Mucosa of rectum (tissue), 2 donors: Measurements from ENCODE around the gene EIF4G3.

ENCODE experiments used
- H3K27ac ChIP-seq, 2 donors: one replicate each; pipeline ENCODE4 v1.7.0; 2013; ENCODE audit warnings: inconsistent platforms in 2 of 2, low read depth in 2 of 2, low read length in 2 of 2
- H3K27me3 ChIP-seq, 2 donors: one replicate each; pipeline ENCODE4 v1.7.0; 2013; ENCODE audit warnings: low read length in 2 of 2; ENCODE audit not compliant: control insufficient read depth in 2 of 2, insufficient read depth in 2 of 2
- H3K36me3 ChIP-seq, 2 donors: one replicate each; pipeline ENCODE4 v1.7.0; 2013; ENCODE audit warnings: low read length in 2 of 2; ENCODE audit not compliant: control insufficient read depth in 2 of 2, insufficient read depth in 2 of 2
- H3K4me1 ChIP-seq, 2 donors: one replicate each; pipeline ENCODE4 v1.7.0; 2013; ENCODE audit warnings: low read length in 2 of 2, mild to moderate bottlenecking in 1 of 2; ENCODE audit not compliant: control insufficient read depth in 2 of 2, insufficient read depth in 2 of 2
- H3K4me3 ChIP-seq, 2 donors: one replicate each; pipeline ENCODE4 v1.7.0; 2013; ENCODE audit warnings: low read length in 2 of 2
- H3K9ac ChIP-seq, 2 donors: one replicate each; pipeline ENCODE4 v1.7.0; 2013; ENCODE audit warnings: low read length in 2 of 2, low read depth in 1 of 2, mild to moderate bottlenecking in 1 of 2
- H3K9me3 ChIP-seq, 2 donors: one replicate each; pipeline ENCODE4 v1.7.0; 2013; ENCODE audit warnings: low read length in 2 of 2; ENCODE audit not compliant: control insufficient read depth in 2 of 2
- donor health status: healthy.
- donor health status: Normal muscosa, but diverticular disease.

The EIF4G3 gene

GRCh38 chr1:21042929-21043605, 133.6 kb downstream of the EIF4G3 start:
- no peaks in the 10 kb centered on the region for H3K9me3 ChIP-seq
- H3K27me3 ChIP-seq, result no peaks in the 10 kb centered on the region
- H3K27ac ChIP-seq, result no peak overlapping the region
- no peaks in the 10 kb centered on the region for H3K4me1 ChIP-seq
- peaks cover 0 to 6% of the 10 kb centered on the region in 2 donors for H3K36me3 ChIP-seq
- no peak overlapping the region for H3K9ac ChIP-seq
- no peak overlapping the region for H3K4me3 ChIP-seq

- no peaks in the 10 kb centered on the region for H3K27me3 ChIP-seq
- no peak overlapping the region for H3K27ac ChIP-seq
- H3K36me3 ChIP-seq, result peaks cover 0 to 4% of the 10 kb centered on the region in 2 donors
- H3K4me3 ChIP-seq, result no peak overlapping the region
- no peak overlapping the region for H3K9ac ChIP-seq
- no peaks in the 10 kb centered on the region for H3K9me3 ChIP-seq
- no peaks in the 10 kb centered on the region for H3K4me1 ChIP-seq
Measured at GRCh38 chr1:21041541-21041940, 135.2 kb downstream of the EIF4G3 start.

- H3K9ac ChIP-seq, result no peak overlapping the region
- no peak overlapping the region for H3K4me3 ChIP-seq
- no peaks in the 10 kb centered on the region for H3K36me3 ChIP-seq
- H3K4me1 ChIP-seq, result no peaks in the 10 kb centered on the region
- H3K9me3 ChIP-seq, result peaks cover 0 to 3% of the 10 kb centered on the region in 2 donors
- H3K27ac ChIP-seq, result no peak overlapping the region
- H3K27me3 ChIP-seq, result no peaks in the 10 kb centered on the region
Measured at GRCh38 chr1:21037091-21037490, 139.6 kb downstream of the EIF4G3 start.

- no peak overlapping the region for H3K27ac ChIP-seq
- peaks cover 0 to 3% of the 10 kb centered on the region in 2 donors for H3K9me3 ChIP-seq
- H3K36me3 ChIP-seq, result no peaks in the 10 kb centered on the region
- H3K9ac ChIP-seq, result no peak overlapping the region
- H3K27me3 ChIP-seq, result no peaks in the 10 kb centered on the region
- H3K4me3 ChIP-seq, result no peak overlapping the region
- no peaks in the 10 kb centered on the region for H3K4me1 ChIP-seq
Measured at GRCh38 chr1:21035794-21036193, 140.9 kb downstream of the EIF4G3 start.

GRCh38 chr1:21034725-21035628, 141.7 kb downstream of the EIF4G3 start:
- Histone ChIP-seq H3K36me3 (no peaks in the 10 kb centered on the region), H3K9me3 (peaks cover 0 to 3% of the 10 kb centered on the region in 2 donors), H3K27ac (no peak overlapping the region), H3K9ac (no peak overlapping the region), H3K4me3 (no peak overlapping the region), H3K27me3 (no peaks in the 10 kb centered on the region), H3K4me1 (no peaks in the 10 kb centered on the region)

GRCh38 chr1:21032741-21033140, 144.0 kb downstream of the EIF4G3 start:
- Histone ChIP-seq H3K9ac (no peak overlapping the region), H3K36me3 (no peaks in the 10 kb centered on the region), H3K27ac (no peak overlapping the region), H3K4me3 (no peak overlapping the region), H3K4me1 (peaks cover 3 to 8% of the 10 kb centered on the region in 2 donors), H3K27me3 (no peaks in the 10 kb centered on the region), H3K9me3 (peaks cover 0 to 3% of the 10 kb centered on the region in 2 donors)

- no peaks in the 10 kb centered on the region for H3K36me3 ChIP-seq
- H3K9ac ChIP-seq, result no peak overlapping the region
- H3K4me3 ChIP-seq, result no peak overlapping the region
- no peaks in the 10 kb centered on the region for H3K9me3 ChIP-seq
- H3K4me1 ChIP-seq, result peaks cover 3 to 13% of the 10 kb centered on the region in 2 donors
- H3K27ac ChIP-seq, result no peak overlapping the region
- no peaks in the 10 kb centered on the region for H3K27me3 ChIP-seq
Measured at GRCh38 chr1:21030181-21030580, 146.5 kb downstream of the EIF4G3 start.

GRCh38 chr1:21028520-21029145, 148.1 kb downstream of the EIF4G3 start:
- H3K4me3 ChIP-seq, result no peak overlapping the region
- H3K36me3 ChIP-seq, result no peaks in the 10 kb centered on the region
- H3K27me3 ChIP-seq, result no peaks in the 10 kb centered on the region
- H3K9me3 ChIP-seq, result no peaks in the 10 kb centered on the region
- no peak overlapping the region for H3K9ac ChIP-seq
- peaks cover 3 to 13% of the 10 kb centered on the region in 2 donors for H3K4me1 ChIP-seq
- H3K27ac ChIP-seq, result peak overlapping the region in 1 of 2 donors; percentile 13

- Histone ChIP-seq H3K36me3 (no peaks in the 10 kb centered on the region), H3K4me1 (peaks cover 3 to 15% of the 10 kb centered on the region in 2 donors), H3K27ac (peak overlapping the region in 1 of 2 donors; percentile 36), H3K4me3 (no peak overlapping the region), H3K27me3 (no peaks in the 10 kb centered on the region), H3K9ac (no peak overlapping the region), H3K9me3 (no peaks in the 10 kb centered on the region)
Measured at GRCh38 chr1:21027805-21028204, 148.9 kb downstream of the EIF4G3 start.

- no peaks in the 10 kb centered on the region for H3K36me3 ChIP-seq
- no peaks in the 10 kb centered on the region for H3K27me3 ChIP-seq
- H3K9ac ChIP-seq, result no peak overlapping the region
- no peak overlapping the region for H3K27ac ChIP-seq
- no peaks in the 10 kb centered on the region for H3K9me3 ChIP-seq
- H3K4me3 ChIP-seq, result no peak overlapping the region
- peaks cover 9 to 30% of the 10 kb centered on the region in 2 donors for H3K4me1 ChIP-seq
Measured at GRCh38 chr1:21024918-21025317, 151.8 kb downstream of the EIF4G3 start.
